ENCODE data around the gene PACS2. TPM values are rescaled to one million over a fixed set of nuclear protein-coding genes. Genes with fewer than 3 reads are reported as not detected.

The PACS2 gene
- polyA plus RNA-seq, 1 of the 3 experiments (the other 2 are of a cell fraction), result 42.7 TPM

GRCh38 chr14:105315941-105316576, 1.5 kb downstream of the PACS2 start:
- ChIA-PET CTCF (interaction anchor here (0.7 to 2.0 kb wide), 7 partner anchors 17 to 174 kb away, joined by 3 to 7 read pairs (median 3); no protein-coding TSS in a partner anchor), POLR2A (no interaction called here)
- Histone ChIP-seq H3K79me2 (ENCODE audit: insufficient read depth) (peaks cover 58% of the 10 kb centered on the region), H3K9me3 (no peaks in the 10 kb centered on the region), H3K9ac (peak overlapping the region; percentile 41; the same call in 1 of the 2 replicates), H3K4me3 (ENCODE audit: low read depth in 2 of 2, low read length in 1 of 2) (peak overlapping the region; percentile 76 to 85), H3K27ac (ENCODE audit: low read depth in 2 of 2, low read length in 1 of 2) (no peak overlapping the region), H2AFZ (ENCODE audit: low read depth) (no peak overlapping the region), H3K27me3 (ENCODE audit: insufficient read depth) (no peaks in the 10 kb centered on the region), H3K4me1 (ENCODE audit: control insufficient read depth in 1 of 2, insufficient read depth in 2 of 2, low read depth in 1 of 2, low read length in 1 of 2) (peaks cover 0 to 25% of the 10 kb centered on the region in 2 experiments; a peak in 1 of 4 replicates), H3K9me2 (no peaks in the 10 kb centered on the region), H4K20me1 (ENCODE audit: insufficient read depth) (peaks cover 39% of the 10 kb centered on the region), H3K4me2 (peak overlapping the region; percentile 98), H3K36me3 (replicated peaks in 1 of 2; ENCODE audit: control insufficient read depth in 1 of 2, insufficient read depth in 2 of 2, low read length in 1 of 2) (no peaks in the 10 kb centered on the region), H3F3A (replicated peaks; ENCODE audit: insufficient read depth) (peaks cover 3% of the 10 kb centered on the region)
- DNase-seq, result peak; percentile 28
- TF ChIP-seq MEF2A (IDR thresholded peaks at IDR 0.05; ENCODE audit: borderline replicate concordance, low read depth) (no peak), RAD21 (IDR thresholded peaks at IDR 0.05; ENCODE audit: low read length) (no peak), CTCF (IDR thresholded peaks at IDR 0.05) (no peak), EP300 (IDR thresholded peaks at IDR 0.05; ENCODE audit: borderline replicate concordance in 1 of 2, low read depth in 1 of 2, low read length in 1 of 2) (no peak), IRF3 (IDR thresholded peaks at IDR 0.05; ENCODE audit: low read depth, low read length) (no peak), PBX3 (IDR thresholded peaks at IDR 0.05) (no peak), YY1 (IDR thresholded peaks at IDR 0.05; ENCODE audit: low read depth) (no peak), RXRA (IDR thresholded peaks at IDR 0.05; ENCODE audit: borderline replicate concordance, low read depth) (no peak), TAF1 (IDR thresholded peaks at IDR 0.05; ENCODE audit: borderline replicate concordance, low read depth, low read length) (no peak), FOXM1 (IDR thresholded peaks at IDR 0.05; ENCODE audit: low read depth) (no peak), ELF1 (IDR thresholded peaks at IDR 0.05) (no peak), NRF1 (IDR thresholded peaks at IDR 0.05; ENCODE audit: low read depth, low read length) (no peak), USF2 (IDR thresholded peaks at IDR 0.05; ENCODE audit: borderline replicate concordance, low read depth, low read length) (no peak), FOXJ3 (CRISPR knock-in tag; IDR thresholded peaks at IDR 0.05) (no peak), SIN3A (IDR thresholded peaks at IDR 0.05; ENCODE audit: borderline replicate concordance, low read depth, low read length) (no peak), RCOR1 (IDR thresholded peaks at IDR 0.05; ENCODE audit: low read length) (no peak), SMC3 (IDR thresholded peaks at IDR 0.05; ENCODE audit: low read depth, low read length) (no peak)
- 87% methylated on average over 10 of the region's 15 CpGs for WGBS (ENCODE audit: low lambda C conversion rate)

Measured in SK-N-SH (cell line).